OCI-LY3 (cell line): ENCODE measurements around the gene B4GALT1.
A peak's percentile ranks its signal among the peaks of the same experiment; 100 is the strongest.

ENCODE experiments used
- H2AFZ ChIP-seq: fragments of 200-600, 300-600 bp; shearing (Covaris generic); 2 replicates; pipeline ENCODE4 v1.6.0; 2014; ENCODE audit warnings: antibody characterized with exemption, low read depth, low read length
- H3K27ac ChIP-seq: fragments of 200-600, 300-600 bp; sonication (generic); 2 replicates; pipeline ENCODE4 v1.5.1; 2014; ENCODE audit warnings: mild to moderate bottlenecking, low read length, moderate library complexity, mixed read lengths
- H3K27me3 ChIP-seq: fragments of 200-600, 300-600 bp; sonication (generic); 2 replicates; pipeline ENCODE4 v1.6.1; 2014; ENCODE audit warnings: low read depth, low read length, mixed read lengths
- H3K36me3 ChIP-seq: fragments of 200-600, 300-600 bp; sonication (generic); replicated peaks from 2 replicates; pipeline ENCODE3; 2014; ENCODE audit warnings: low read depth, low read length, mixed read lengths
- H3K4me1 ChIP-seq: fragments of 300-600, 200-600 bp; sonication (generic); 2 replicates; pipeline ENCODE4 v1.6.1; 2014; ENCODE audit warnings: low read length, mixed read lengths
- H3K4me2 ChIP-seq: fragments of 200-600, 300-600 bp; sonication (generic); 2 replicates; pipeline ENCODE4 v1.6.1; 2014; ENCODE audit warnings: low read length, mixed read lengths
- H3K4me3 ChIP-seq: fragments of 300-600, 200-600 bp; sonication (generic); 2 replicates; pipeline ENCODE4 v1.5.1; 2014; ENCODE audit warnings: antibody characterized with exemption, mild to moderate bottlenecking, low read length, moderate library complexity
- H3K79me2 ChIP-seq: fragments of 300-600, 200-600 bp; shearing (Covaris generic); 2 replicates; pipeline ENCODE4 v1.6.1; 2014; ENCODE audit warnings: mild to moderate bottlenecking, low read length, mixed read lengths
- H3K9ac ChIP-seq: fragments of 300-600, 200-600 bp; shearing (Covaris generic); 2 replicates; pipeline ENCODE4 v1.6.0; 2014; ENCODE audit warnings: mild to moderate bottlenecking, low read length, moderate library complexity
- H3K9me3 ChIP-seq: fragments of 200-600, 300-600 bp; shearing (Covaris generic); 2 replicates; pipeline ENCODE4 v1.6.1; 2014; ENCODE audit warnings: low read length, mixed read lengths; ENCODE audit not compliant: insufficient read depth
- H4K20me1 ChIP-seq: fragments of 200-600, 300-600 bp; sonication (generic); 2 replicates; pipeline ENCODE4 v1.6.1; 2016; ENCODE audit warnings: low read length, mixed read lengths; ENCODE audit not compliant: insufficient read depth
- EZH2phosphoT487 ChIP-seq: fragments of 200-600 bp; shearing (Covaris generic); IDR thresholded peaks from 2 replicates; pipeline ENCODE4 v1.6.1; 2018; ENCODE audit warnings: antibody characterized with exemption, mixed run types, low read depth
- TF ChIP-seq, protein P1 (sequence below): fragments of 200-600, 300-600 bp; sonication (generic); IDR thresholded peaks from 2 replicates; pipeline ENCODE4 v1.5.1; 2014; ENCODE audit warnings: antibody characterized with exemption, low read length, low read depth

Gene B4GALT1

DNA sequence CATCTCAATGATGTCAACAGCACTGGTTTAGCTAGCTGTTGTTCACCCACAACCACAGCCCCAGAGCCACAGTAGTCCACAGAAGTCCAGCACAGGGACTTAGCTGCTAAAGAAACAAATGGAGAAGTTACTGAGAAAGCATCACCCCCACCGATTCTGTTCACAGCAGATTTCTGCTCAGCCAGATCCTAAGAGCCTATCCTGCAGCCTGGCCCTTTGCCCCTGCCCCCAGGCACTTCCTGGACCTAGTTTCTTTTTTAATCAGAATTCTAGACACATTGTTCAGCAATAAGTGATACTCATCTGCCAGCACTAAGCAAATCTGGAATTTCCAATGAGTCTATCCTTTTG is 7.4 kb downstream of the B4GALT1 start:
- Histone ChIP-seq H3K9me3 (no peaks in the 10 kb centered on the region), H3K79me2 (peaks cover 100% of the 10 kb centered on the region), H4K20me1 (peaks cover 88% of the 10 kb centered on the region), H2AFZ (no peak overlapping the region), H3K27me3 (no peaks in the 10 kb centered on the region), H3K36me3 (peaks cover 15% of the 10 kb centered on the region), H3K4me3 (peak overlapping the region; percentile 95), H3K4me2 (peak overlapping the region; percentile 90), H3K4me1 (peaks cover 97% of the 10 kb centered on the region), H3K9ac (peak overlapping the region; percentile 99), H3K27ac (peak overlapping the region; percentile 84)
- TF ChIP-seq, protein P1, sequence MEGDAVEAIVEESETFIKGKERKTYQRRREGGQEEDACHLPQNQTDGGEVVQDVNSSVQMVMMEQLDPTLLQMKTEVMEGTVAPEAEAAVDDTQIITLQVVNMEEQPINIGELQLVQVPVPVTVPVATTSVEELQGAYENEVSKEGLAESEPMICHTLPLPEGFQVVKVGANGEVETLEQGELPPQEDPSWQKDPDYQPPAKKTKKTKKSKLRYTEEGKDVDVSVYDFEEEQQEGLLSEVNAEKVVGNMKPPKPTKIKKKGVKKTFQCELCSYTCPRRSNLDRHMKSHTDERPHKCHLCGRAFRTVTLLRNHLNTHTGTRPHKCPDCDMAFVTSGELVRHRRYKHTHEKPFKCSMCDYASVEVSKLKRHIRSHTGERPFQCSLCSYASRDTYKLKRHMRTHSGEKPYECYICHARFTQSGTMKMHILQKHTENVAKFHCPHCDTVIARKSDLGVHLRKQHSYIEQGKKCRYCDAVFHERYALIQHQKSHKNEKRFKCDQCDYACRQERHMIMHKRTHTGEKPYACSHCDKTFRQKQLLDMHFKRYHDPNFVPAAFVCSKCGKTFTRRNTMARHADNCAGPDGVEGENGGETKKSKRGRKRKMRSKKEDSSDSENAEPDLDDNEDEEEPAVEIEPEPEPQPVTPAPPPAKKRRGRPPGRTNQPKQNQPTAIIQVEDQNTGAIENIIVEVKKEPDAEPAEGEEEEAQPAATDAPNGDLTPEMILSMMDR, result no peak
- no peak for TF ChIP-seq EZH2phosphoT487

- H3K4me2 ChIP-seq, result peak overlapping the region; percentile 90
- peaks cover 100% of the 10 kb centered on the region for H3K79me2 ChIP-seq
Measured at GRCh38 chr9:33158843-33159776, 8.0 kb downstream of the B4GALT1 start.

GRCh38 chr9:33157960-33158842 is 8.9 kb downstream of the B4GALT1 start:
- Histone ChIP-seq H3K27ac (peak overlapping the region; percentile 84), H3K36me3 (peaks cover 15% of the 10 kb centered on the region), H3K9ac (peak overlapping the region; percentile 99), H4K20me1 (peaks cover 77% of the 10 kb centered on the region), H3K4me3 (peak overlapping the region; percentile 95; the same call in 1 of the 2 replicates), H3K9me3 (no peaks in the 10 kb centered on the region), H3K79me2 (peaks cover 99% of the 10 kb centered on the region), H3K4me1 (peaks cover 94% of the 10 kb centered on the region), H3K4me2 (peak overlapping the region; percentile 90), H3K27me3 (no peaks in the 10 kb centered on the region), H2AFZ (no peak overlapping the region)
- TF ChIP-seq EZH2phosphoT487, result no peak
- TF ChIP-seq, protein P1, result no peak

More at GRCh38 chr9:33158843-33159776, 8.0 kb downstream of the B4GALT1 start:
- no peak for TF ChIP-seq EZH2phosphoT487
- TF ChIP-seq, protein P1, result no peak
- Histone ChIP-seq H3K9ac (peak overlapping the region; percentile 99), H3K36me3 (peaks cover 15% of the 10 kb centered on the region), H3K27me3 (no peaks in the 10 kb centered on the region), H3K9me3 (no peaks in the 10 kb centered on the region), H4K20me1 (peaks cover 84% of the 10 kb centered on the region), H3K4me1 (peaks cover 98% of the 10 kb centered on the region), H3K4me3 (peak overlapping the region; percentile 95), H2AFZ (no peak overlapping the region), H3K27ac (peak overlapping the region; percentile 84)

DNA sequence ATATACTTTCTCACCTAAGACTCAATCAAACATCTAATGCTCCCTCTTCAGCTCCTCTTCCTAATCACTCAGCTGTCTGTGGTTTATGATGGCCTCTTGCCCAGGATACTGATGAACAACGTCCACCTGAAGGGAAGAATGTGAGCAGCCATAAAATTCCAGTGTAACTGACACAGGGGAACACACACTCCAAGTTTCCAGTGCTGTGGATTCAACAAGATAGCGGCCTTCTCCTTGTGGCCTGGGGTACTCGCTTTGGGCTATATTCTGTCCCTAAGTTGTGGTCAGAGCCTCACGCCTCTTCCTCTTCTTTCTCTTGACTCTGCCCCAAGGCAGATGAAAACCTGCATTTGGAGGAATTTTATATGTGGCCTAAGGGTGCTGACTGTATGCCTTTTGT is 11.7 kb downstream of the B4GALT1 start:
- peaks cover 94% of the 10 kb centered on the region for H3K4me1 ChIP-seq
- no peak overlapping the region for H3K4me3 ChIP-seq
- H4K20me1 ChIP-seq, result peaks cover 59% of the 10 kb centered on the region
- no peaks in the 10 kb centered on the region for H3K9me3 ChIP-seq
- H3K27ac ChIP-seq, result peak overlapping the region; percentile 87
- peaks cover 15% of the 10 kb centered on the region for H3K36me3 ChIP-seq
- no peaks in the 10 kb centered on the region for H3K27me3 ChIP-seq
- no peak overlapping the region for H2AFZ ChIP-seq
- peaks cover 99% of the 10 kb centered on the region for H3K79me2 ChIP-seq
- H3K4me2 ChIP-seq, result no peak overlapping the region
- no peak overlapping the region for H3K9ac ChIP-seq
- TF ChIP-seq, protein P1, result no peak
- TF ChIP-seq EZH2phosphoT487, result no peak
